Right lobe of liver (tissue), 4 donors: ENCODE measurements around the gene FOXD3.

Experiments
- POLR2A ChIP-seq: fragments of 450-650 bp; IDR thresholded peaks from one replicate; pipeline ENCODE4 v1.6.1; 2017; ENCODE audit warnings: antibody characterized with exemption, mild to moderate bottlenecking
- TF ChIP-seq, protein P1 (sequence below), 4 donors: fragments of 200-600 bp in 3 of 4; fragments of 450-650 bp in 1 of 4; IDR thresholded peaks; one replicate each; pipeline versions ENCODE4 v1.5.1 to v1.8.0; 2016 to 2022; ENCODE audit warnings: antibody characterized with exemption in 4 of 4, mild to moderate bottlenecking in 2 of 4
- donor health status: DM: no; HTN: no; CAD: no.
- donor health status: DM: no; HTN: no; CAD: no.
- donor health status: DM: no; HTN: yes; CAD: no.

DNA sequence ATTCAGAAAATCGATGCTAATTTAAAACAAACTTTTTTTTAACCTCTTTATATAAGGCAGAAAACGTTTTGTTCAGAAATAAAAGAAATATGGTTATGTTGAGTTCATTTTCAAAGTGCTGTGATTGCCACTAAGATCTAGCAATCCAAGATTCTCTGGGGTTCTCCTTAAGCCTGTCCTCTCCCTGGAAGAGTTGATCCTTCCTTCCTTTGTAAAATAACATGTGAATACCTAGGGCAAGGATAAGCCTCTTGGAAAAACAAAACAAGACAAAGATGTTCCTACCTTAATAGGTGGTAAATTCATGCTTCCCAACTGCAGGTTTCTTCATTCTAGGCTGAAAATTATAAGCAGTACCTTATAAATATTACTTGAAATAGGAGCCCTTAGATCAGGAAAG lies 18.0 kb upstream of the FOXD3 start:
- TF ChIP-seq, protein P1, sequence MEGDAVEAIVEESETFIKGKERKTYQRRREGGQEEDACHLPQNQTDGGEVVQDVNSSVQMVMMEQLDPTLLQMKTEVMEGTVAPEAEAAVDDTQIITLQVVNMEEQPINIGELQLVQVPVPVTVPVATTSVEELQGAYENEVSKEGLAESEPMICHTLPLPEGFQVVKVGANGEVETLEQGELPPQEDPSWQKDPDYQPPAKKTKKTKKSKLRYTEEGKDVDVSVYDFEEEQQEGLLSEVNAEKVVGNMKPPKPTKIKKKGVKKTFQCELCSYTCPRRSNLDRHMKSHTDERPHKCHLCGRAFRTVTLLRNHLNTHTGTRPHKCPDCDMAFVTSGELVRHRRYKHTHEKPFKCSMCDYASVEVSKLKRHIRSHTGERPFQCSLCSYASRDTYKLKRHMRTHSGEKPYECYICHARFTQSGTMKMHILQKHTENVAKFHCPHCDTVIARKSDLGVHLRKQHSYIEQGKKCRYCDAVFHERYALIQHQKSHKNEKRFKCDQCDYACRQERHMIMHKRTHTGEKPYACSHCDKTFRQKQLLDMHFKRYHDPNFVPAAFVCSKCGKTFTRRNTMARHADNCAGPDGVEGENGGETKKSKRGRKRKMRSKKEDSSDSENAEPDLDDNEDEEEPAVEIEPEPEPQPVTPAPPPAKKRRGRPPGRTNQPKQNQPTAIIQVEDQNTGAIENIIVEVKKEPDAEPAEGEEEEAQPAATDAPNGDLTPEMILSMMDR (IDR thresholded peaks at IDR 0.05) = no peak
- no peak for TF ChIP-seq POLR2A
